Muscle of back (tissue), 13 donors: ENCODE data around the gene MEST. TPM values are rescaled to one million over a fixed set of nuclear protein-coding genes. Genes with fewer than 3 reads are reported as not detected.
"Not testable (repeated sequence)": the region's sequence is repeated elsewhere in the genome, so short reads cannot be mapped to it uniquely, and the experiment has no call there.

Experiments
- DNase-seq, 3 donors: peaks; one replicate each; pipeline versions ENCODE4 v3.0.0 to v3.0.0-alpha.2; 2013
- long read RNA-seq, 9 donors: transcript quantifications; one replicate each; lab custom pipeline, GENCODE V29; 2026
- polyA plus RNA-seq, 10 donors: library from polyadenylated mRNA; unstranded; fragments of 120-200 nt; gene quantifications; one replicate each; pipeline ENCODE4 v1.2.1, GENCODE V29; 2013; ENCODE audit not compliant: insufficient read length in 10 of 10

The MEST gene, protein sequence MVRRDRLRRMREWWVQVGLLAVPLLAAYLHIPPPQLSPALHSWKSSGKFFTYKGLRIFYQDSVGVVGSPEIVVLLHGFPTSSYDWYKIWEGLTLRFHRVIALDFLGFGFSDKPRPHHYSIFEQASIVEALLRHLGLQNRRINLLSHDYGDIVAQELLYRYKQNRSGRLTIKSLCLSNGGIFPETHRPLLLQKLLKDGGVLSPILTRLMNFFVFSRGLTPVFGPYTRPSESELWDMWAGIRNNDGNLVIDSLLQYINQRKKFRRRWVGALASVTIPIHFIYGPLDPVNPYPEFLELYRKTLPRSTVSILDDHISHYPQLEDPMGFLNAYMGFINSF
- polyA plus RNA-seq, result 1,000 to 10,000 TPM in 4 of 10 donors, 100 to 1,000 TPM in 6; 602 to 1,329 (median 947) TPM
- long read RNA-seq, donor 1, transcript MEST-201 (12 exons, 2,505 nt), result major isoform, 218 of 593 reads
- long read RNA-seq, donor 1, partial matches to known transcripts, result 339 of 593 reads
- long read RNA-seq, donor 1, other reads (novel, unspliced or antisense), result 34 of 593 reads
- long read RNA-seq, donor 2, transcript MEST-201 (12 exons, 2,505 nt), result major isoform, 205 of 250 reads
- long read RNA-seq, donor 2, partial matches to known transcripts, result 15 of 250 reads
- long read RNA-seq, donor 2, other reads (novel, unspliced or antisense), result 28 of 250 reads
- long read RNA-seq, donor 3, result 0 reads
- long read RNA-seq, donor 4, transcript MEST-201 (12 exons, 2,505 nt), result major isoform, 273 of 927 reads
- long read RNA-seq, donor 4, partial matches to known transcripts, result 611 of 927 reads
- long read RNA-seq, donor 4, other reads (novel, unspliced or antisense), result 39 of 927 reads
- long read RNA-seq, donor 5, transcript MEST-201 (12 exons, 2,505 nt), result major isoform, 485 of 745 reads
- long read RNA-seq, donor 5, transcript MEST-211 (12 exons, 2,411 nt), result minor isoform, 5 of 745 reads
- long read RNA-seq, donor 5, partial matches to known transcripts, result 145 of 745 reads
- long read RNA-seq, donor 5, other reads (novel, unspliced or antisense), result 109 of 745 reads
- long read RNA-seq, donor 6, transcript MEST-201 (12 exons, 2,505 nt), result major isoform, 380 of 517 reads
- long read RNA-seq, donor 6, transcript MEST-211 (12 exons, 2,411 nt), result minor isoform, 5 of 517 reads
- long read RNA-seq, donor 6, partial matches to known transcripts, result 60 of 517 reads
- long read RNA-seq, donor 6, other reads (novel, unspliced or antisense), result 72 of 517 reads
- long read RNA-seq, donor 7, transcript MEST-201 (12 exons, 2,505 nt), result major isoform, 209 of 601 reads
- long read RNA-seq, donor 7, partial matches to known transcripts, result 350 of 601 reads
- long read RNA-seq, donor 7, other reads (novel, unspliced or antisense), result 39 of 601 reads
- long read RNA-seq, donor 8, transcript MEST-201 (12 exons, 2,505 nt), result major isoform, 225 of 316 reads
- long read RNA-seq, donor 8, partial matches to known transcripts, result 58 of 316 reads
- long read RNA-seq, donor 8, other reads (novel, unspliced or antisense), result 30 of 316 reads
- long read RNA-seq, donor 9, transcript MEST-201 (12 exons, 2,505 nt), result major isoform, 53 of 54 reads
- long read RNA-seq, donor 9, partial matches to known transcripts, result 0 of 54 reads
- long read RNA-seq, donor 9, other reads (novel, unspliced or antisense), result 0 of 54 reads

DNA sequence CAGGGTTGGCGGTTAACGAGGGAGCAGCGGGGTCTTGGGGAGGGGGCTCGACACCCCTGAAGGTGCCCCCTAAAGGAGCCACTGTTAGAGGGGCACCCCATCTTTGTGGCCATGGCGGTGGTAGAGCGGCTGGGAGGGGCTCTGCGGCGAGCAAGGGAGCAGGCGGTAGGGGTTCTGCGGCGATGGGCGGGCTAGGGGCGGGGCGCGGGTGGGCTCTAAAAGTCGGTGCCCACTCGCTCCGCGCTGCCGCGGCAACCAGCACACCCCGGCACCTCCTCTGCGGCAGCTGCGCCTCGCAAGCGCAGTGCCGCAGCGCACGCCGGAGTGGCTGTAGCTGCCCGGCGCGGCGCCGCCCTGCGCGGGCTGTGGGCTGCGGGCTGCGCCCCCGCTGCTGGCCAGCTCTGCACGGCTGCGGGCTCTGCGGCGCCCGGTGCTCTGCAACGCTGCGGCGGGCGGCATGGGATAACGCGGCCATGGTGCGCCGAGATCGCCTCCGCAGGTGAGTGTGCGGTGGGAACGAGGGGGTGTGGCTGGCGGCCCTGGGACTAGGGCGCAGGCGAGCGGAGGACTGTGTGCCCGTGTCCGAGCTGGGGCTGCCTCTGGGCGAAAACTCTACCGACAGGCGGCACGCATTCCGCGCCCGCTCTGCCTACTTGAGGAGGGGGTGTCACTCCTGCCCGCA lies at the start of gene MEST:
TSS of gene MEST (plus strand) at position 245 of the 682 bp plus-strand sequence. CDS start at position 474, 229 bp downstream.
- peak; percentile 64 to 92 (median 76) for DNase-seq

DNA sequence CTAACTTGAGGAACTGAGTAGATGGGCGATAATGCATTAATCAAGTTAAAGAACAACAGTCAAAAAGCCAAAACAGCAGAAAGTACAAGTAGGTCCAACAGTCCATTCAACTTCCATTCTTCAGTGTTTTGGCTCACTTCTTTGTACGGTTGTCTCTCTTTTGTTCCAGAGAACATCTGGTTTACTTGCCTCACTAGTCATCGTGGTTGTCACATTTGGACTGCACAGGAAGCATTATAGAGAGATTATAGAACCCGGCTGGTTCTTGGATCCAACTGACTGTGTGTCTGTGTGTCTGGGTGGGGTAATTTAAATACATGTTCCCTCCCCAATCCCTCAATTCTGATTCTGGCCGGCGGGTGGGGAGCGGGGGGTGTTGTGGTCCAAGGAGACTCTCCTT lies 49.3 kb upstream of the MEST start:
- DNase-seq, result peak in 1 of 3 donors; percentile 30

DNA sequence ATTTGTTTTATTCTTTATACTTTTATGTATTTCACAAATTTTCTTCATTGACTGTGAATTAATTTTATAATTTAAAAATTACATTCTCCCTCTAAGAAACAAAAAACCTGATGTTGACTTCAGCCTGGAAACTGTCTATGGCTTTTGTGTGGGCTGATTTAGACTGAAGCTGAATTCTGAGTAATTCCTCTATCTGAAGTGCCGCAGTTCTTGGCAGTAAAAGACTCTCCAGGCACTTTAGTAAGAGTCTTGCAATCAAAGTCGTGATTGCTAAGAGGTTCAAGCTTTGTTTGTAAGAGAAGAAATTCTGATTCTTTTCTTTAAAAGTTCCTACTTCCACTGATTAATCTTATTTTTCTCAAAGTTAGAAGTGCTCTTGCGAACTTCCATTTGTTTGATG lies 47.7 kb upstream of the MEST start:
- peak; percentile 85 to 93 (median 89) for DNase-seq

DNA sequence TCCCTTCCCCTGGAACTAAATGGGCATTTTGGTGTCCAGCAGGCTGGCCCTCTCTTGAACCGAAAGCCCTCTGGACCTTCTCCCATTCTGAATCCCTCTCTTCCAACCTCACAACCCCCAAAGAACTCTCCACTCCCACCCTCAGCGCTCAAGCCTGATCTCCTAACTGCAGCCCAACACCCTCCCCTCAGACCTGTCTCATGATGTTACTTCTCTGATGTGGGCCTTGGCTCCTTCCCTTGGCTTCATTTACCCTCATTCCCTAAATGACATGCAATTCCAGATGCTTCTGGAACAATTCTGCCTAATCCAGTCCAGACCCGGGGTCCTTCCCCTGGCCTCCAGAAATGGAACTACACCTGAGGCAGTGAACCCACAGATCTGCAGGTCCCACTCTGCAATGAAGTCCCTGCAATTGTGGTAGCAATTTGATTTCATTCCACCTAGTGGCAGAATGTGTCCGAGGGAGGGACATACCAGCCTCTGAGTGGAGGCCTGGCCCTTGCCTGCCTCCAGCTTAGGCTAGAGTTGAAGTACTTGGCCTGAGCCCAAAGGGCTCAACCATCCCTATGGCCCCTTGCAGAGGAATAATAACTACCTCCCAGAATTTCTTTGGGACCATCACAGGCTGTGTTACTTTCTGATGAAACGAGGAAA lies 47.0 kb upstream of the MEST start:
- peak; percentile 40 to 88 (median 78) for DNase-seq

DNA sequence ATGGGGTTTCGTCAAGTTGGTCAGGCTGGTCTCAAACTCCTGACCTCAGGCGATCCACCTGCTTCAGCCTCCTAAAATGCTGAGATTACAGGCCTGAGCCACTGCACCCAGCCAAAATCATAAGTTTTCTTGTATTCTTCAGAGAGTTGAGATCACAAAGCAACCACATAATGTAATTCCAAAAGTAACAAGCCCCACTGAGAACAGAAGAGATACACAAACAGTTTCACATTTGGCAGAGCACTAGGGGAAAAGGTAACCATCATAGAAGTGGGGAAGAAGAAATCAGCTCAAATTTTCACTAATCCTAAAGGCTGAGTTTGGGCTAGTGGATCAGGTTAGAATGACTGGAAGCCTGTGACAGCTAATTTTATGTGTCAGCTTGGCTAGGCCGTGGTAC lies 45.6 kb upstream of the MEST start:
- DNase-seq, result no peak

DNA sequence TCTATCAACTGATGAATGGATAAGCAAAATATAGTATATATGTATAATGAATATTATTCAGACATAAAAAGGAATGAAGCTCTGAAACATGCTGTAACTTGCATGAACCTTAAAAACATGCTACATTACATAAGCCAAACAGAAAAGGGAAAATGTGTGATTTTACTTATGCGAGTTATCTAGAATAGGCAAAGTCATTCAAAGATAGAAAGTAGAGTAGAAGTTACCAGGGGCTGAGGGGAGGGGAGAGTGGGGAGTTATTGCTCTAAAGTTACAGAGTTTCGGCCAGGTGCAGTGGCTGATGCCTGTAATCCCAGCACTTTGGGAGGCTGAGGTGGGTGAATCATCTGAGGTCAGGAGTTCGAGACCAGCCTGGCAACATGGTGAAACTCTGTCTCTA lies 40.5 kb upstream of the MEST start:
- not testable (repeated sequence) for DNase-seq

DNA sequence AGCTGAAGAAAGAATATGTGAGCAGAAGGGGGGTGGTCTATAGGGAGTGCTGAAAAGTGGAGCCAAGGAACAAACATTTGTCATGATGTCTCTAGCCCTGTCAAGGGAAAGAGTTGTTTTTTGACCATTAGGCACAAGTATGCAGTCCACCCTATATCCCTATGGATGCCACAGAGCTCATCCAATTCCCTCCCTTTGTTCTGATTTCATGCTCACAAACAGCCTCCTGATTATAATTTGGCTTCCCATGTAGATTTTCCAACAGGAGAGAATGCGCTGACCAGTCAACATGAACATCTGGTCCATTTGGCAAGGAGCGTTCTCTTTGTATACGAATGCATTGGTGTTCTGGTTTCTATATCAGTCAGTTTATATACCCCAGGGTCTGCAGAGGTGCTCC lies 38.9 kb upstream of the MEST start:
- DNase-seq, result peak; percentile 87 to 97 (median 92)

DNA sequence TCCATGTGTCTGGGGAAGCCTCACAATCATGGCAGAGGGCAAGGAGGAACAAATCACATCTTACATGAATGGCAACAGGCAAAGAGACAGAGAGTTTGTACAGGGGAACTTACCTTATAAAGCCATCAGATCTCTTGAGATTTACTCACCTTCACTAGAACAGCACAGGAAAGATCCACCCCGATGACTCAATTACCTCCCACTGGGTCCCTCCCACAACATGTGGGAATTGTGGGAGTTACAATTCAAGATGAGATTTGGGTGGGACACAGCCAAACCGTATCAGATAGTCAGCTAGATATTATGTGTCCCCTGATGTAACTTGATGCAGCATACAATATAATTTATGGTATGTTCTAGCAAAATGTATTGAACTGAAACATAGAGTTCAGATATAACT lies 36.9 kb upstream of the MEST start:
- peak in 1 of 3 donors; percentile 24 for DNase-seq

DNA sequence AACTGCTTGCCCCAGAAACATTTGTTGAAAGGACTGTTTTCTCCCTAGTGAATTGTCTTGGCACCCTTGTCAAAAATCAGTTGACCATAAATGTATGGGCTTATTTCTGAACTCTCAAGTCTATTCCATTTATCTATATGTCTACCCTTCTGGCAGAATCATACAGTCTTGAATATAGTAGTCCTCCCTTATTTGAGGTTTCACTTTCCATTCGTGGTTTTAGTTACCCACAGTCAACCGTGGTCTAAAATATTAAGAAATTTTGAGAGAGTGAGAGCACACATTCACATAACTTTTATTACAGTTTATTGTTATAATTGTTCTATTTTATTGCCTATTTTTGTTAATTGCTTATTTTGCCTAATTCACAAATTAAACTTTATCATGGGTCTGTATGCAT lies 33.6 kb upstream of the MEST start:
- no peak for DNase-seq

DNA sequence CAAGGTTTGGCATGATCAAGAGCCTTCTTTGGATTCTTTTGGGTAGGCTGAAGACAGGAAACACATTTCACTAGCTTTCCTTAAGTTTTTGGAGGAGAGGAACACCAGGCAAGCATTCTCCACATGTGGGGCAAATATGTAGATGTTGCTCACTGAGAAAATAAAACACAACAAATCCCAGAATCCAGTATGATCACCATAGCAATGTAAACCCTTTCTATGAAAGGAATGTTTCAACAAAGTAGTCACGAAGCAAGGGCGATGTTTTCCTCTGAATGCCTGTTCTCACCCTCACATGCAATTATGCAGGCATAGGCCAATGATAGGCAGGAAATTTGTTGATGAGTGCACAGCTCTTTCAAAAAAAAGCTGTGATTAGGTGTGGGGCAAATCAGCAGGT lies 30.6 kb upstream of the MEST start:
- no peak for DNase-seq

DNA sequence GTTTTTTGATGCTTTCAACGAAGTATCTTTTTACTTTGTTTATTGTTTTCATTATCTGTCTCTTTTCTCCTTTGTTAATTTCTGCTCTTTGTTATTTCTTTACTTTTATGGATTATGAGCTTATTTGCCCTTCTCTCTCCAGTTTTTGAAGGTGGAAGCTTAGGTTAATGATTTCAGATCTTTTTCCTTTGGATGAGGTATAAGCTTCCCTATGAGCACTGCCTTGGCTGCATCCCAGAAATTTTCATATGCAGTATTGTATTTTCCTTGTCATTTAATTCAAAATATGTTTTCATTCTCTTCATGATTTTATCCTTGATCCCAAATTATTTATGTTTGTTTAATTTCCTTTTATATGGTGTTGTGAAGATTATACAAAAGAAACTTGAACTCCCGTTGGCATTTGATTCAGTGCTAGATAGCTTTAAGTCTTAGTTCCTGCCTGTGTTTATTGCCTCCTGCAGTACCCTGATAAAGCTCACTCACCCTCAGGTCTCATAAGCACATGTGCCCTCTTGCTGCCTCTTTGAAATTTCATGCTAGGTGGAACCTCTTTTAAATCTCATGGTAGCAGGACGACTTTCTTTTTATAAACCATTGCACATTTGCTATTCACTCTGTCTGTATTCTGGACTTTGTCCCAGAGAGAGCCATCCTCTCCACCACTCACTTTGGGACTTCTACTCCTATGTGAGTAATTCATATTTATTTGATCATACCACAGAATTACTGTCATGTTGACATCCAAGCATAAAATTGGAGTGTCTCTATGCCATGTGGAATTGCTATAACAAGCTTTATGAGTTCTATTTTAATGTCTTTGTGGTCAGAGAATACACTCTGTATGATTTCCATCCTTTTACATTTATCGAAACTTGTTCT lies 28.1 kb upstream of the MEST start:
- no peak for DNase-seq

DNA sequence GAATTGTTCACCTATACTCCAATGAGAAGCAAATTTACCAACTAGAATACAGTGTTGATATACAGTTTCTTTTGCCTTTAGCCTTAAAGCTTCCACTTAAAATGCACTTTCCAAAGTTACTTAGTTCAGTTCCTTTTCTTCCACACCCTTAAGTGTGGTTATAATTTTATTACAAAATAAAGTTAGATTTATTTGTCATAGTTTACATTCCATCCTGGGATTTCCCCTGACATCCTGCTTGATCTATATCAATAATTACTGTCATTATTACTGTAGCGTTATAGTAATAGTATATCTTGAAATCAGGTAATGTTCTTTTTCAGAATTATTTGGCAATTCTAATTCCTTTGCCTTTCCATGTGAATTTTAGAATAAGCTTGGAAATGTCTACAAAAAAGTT lies 23.3 kb upstream of the MEST start:
- DNase-seq, result no peak

DNA sequence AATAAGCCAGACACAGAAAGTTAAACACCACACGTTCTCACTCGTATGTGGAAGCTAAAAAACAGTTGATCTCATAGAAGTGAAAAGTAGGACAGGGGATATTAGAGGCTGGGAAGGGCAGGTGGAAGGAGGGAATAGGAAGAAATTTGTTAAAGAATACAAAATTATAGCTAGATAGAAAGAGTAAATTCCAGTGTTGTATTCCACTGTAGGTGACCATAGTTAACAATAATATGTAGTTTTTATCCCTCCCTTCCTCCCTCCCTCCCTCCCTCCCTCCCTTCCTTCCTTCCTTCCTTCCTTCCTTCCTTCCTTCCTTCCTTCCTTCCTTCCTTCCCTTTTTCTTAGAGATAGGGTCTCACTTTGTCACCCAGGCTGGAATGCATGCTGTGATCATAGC lies 19.9 kb upstream of the MEST start:
- DNase-seq, result no peak

DNA sequence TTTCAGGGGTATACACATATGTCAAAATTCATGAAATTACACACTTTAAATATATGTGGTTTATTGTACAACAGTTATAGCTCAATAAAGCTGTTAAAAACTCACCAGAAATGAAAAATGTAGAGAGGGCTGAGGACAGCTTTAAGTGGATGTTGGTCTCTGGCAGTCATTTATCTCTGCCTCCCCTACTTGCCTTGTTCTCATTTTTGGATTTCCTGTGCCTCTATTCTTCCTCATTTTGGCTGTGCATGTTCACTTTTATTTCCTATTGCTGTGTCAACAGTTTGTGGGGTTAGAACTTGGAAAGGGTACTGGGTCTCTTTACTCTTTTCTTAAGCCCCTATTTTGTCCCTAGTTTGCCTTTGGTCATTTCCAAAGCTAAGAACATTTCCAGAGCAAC lies 18.6 kb upstream of the MEST start:
- no peak for DNase-seq

DNA sequence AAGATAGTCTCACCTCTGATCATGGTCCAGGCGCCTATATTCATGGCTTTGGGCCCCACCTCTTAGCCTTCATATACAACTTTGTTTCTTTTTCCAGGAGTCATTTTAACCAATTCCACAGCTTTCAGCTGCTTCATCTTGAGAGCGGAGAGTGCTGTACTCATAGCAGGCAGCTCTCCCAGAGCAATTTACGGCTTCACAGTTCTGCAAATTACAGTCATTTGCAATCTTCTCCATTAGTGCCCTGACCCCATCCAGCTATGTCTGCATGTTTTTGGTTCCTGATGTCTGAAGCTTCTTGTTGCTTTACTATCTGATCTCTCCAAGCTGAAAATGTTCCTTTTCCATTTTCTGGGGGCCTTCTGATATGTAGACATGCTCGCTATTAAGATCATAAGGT lies 18.0 kb upstream of the MEST start:
- no peak for DNase-seq

DNA sequence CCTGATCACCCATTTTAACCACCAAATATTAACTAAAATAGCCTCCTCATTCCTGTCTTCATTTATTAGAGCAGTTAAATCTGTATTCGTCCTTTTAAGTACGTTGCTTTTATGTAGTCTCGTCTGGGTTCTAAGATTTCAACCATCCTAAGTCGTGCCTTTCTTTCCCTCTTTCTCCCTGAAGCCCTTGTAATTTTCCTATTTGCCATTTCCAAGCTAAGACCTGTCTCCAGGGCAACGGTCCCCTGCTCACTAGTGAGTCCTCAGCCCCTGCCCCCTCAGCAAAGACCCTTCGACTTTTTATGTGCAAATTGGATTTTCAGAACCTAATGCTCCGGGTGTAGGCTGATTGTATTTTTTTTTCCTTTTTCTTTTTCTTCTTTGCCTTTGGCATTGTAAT lies 16.1 kb upstream of the MEST start:
- no peak for DNase-seq

DNA sequence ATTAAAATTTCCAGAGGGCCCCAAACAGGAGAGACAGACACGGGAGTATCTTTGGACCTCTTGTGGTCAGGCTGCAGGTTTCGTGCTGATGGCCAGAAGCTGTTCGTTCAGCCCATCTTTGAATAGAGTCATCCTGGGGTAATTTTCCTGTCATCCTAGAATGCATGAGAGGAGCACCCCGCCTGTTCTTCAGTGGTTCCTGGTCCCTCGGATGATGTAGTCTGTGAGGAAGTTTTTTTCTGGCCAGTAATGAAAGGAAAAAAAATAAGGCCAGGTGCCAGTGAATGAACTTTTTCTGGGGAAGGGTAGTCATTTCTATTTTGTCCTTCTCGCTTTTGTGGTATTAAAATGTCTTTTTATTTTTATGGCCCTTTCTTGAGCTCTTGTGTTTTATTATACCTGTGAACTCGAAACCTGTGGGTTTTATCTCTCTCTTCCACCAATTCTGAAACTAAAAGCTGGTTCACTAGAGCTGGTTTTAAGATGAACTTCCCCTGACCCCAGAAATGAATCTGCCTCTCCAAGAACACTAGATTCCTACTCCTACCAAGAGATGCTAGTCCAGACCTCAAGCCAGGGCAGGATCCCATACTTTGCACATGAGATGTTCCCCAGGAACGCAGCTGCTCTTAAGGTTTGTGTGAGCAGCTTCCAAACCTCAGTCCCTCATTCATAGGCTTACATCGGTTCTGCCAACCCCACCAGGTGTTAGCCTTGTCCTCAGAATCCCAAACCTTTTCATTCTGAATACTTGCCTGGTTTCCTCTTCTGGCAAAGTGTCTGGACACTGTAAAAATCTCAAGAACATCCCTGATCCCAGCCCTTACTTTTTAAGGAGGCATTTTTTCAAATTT lies 15.4 kb upstream of the MEST start:
- peak in 2 of 3 donors; percentile 75 to 88 for DNase-seq

DNA sequence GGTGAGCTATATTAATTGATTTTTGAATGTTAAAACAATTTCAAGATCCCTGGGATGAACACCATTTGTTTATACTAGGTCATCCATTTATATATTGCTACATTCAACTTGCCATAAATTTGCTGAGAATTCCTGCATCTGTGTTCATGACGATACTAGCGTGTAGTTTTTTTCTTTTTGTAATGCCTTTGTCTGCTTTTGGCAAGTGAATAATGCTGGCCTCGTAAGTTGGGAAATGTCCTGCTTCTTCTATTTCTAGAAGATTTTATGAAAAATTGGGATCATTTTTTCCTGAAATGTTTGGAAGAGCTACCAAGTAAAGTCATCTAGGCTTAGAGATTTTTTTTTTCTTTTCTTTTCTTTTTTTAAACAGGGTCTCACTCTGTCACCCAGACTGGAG lies 12.9 kb upstream of the MEST start:
- DNase-seq, result peak in 1 of 3 donors; percentile 54
